NCI-H226 (cell line): ENCODE measurements around the gene SMAD6.

ENCODE experiments used
- DNase-seq: peaks from one replicate; pipeline ENCODE4 v3.0.0-alpha.2; 2015

The SMAD6 gene

DNA sequence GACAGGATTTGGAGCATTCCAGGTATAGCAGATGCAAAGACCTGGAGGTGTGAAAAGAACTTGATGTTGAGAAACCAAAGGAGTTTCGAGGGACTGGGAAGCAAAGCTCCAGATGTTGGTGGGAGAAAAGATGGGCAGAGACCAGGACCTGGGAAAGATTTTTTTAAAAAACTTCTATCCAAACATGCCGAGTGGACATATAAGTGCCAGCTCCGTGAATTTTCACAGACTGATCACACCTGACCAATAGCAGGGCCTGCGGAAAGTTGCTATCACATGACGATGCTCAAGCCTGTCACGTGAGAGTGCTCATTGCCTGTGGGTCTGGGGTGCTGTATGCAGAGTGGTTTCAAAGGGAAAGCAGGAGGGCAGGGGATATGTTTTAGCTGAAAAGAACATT, 19.9 kb downstream of the SMAD6 start:
- DNase-seq, result no peak

DNA sequence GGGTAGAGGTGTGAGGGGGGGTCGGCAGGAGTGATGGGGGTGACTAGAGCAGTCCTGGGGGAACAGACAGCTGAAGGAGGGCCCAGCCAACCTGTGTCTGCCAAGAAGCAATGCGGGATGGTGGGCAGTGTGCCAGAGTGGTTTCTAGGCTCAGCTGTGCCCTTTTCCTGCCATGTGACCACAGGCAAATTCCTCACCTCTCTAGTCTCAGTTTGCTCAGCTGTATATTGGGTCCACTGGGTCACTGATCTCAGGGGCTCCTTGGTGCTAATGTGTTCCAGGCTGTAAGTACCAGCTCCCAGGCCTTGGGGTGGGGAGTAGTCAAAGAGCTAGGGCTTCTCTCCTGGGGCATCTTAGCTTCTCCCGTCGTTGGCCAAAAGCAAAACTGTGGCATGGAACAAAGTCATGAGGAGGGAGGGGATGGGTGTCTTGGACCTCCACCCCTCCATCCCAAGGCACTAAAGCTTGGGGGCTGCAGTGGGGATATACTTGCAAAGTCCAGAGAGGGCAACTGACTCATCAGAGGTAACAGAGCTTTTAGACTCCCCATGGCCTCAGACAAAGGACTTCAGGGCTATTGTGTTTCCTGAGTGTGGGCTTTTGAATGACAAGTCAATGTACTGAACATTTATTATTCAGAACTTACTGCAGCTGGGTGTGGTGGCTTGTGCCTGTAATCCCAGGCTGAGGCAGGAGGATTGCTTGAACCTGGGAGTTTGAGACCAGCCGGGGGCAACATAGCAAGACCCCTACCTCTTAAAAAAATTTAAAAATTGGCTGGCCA, 20.9 kb downstream of the SMAD6 start:
- DNase-seq, result no peak

DNA sequence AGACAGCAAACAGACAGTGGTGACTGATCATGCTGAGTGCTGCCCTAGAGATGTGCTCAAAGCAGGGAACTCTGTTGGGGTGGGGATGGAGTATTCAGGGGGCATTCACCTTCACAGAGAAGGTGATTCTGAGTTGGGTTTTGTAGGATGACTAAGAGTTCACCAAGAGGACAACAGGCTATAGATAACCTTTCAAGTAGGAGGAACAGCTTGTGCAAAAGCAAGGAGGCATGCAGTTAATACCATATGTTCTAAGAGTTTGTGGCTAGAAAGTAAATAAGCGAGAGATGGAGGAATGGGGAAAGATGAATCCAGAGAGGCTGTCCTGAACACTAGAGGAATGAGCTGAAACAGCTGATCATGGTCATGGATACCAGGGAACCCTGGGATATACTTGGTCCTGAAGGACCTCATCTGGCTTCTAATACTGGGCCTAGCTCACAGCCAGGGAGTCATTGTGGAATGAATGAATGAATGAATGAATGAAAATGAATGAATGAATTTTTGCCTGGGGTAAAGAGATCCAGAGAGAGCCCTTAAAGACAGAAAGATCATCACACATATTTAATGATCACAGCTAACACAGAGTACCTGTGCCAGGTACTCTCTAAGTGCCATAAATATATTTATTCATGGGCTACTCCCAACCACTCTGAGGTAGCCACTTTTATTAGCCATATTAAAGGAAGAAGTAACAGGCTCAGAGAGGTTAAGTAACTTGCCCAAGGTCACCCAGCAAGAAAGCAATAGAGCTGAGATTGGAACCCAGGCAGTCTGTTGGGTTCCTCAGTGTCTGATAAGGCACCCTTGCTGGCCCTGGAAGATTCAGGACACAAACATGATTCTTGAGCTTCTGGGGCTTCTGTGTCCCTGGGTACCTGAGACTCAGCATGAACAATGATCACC, 22.0 kb downstream of the SMAD6 start:
- DNase-seq, result no peak

DNA sequence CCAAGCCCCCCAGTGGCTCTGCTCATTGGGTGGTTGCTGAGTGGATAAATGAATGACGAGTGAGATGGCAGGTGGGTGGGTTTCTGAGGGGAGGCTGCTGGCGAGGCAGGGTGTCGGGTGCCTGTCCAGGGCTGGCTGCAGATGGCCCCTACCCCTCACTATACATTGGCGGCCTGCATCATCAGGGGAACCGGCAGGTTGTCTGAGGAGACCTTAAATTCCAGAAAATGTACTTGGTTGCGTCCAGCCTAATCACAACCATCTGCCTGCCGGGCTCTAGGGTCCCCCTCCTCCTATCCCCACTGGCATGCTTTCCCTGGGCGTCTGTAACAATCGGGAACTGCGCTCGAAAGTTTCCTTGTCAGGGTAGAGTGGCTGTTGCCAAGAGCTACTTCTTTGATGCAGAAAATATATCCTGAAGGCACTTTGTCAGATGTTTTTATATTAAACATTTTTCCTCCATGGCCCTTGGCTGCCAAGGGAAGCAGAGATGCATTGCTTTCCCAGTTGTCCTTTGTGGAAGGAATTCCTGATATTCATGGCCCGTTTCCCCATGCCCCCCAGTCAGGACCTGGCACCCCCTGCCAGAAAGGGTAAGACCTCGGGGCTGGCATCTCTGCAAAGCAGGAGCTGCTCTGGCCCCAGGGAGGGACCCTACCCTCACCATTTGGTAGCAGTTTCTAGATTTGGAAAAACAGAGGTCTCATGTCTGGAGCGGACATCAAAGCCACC, 22.9 kb downstream of the SMAD6 start:
- no peak for DNase-seq

DNA sequence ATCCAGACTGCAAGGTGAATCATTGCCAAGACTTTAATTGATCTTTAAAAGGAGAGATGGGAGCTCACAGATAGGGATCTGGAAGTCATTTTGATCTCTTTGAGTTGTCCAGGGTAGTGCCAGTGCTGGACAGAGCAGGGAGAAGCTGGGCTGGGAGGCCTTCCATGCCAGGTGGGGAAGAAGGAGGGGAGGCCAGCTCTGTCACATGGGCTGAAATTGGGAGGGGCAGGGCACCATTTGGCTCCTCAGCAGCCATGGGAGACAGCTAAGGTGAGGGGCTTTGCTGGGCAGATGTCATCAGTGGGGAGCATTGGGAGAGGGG, 23.4 kb downstream of the SMAD6 start:
- DNase-seq, result no peak

DNA sequence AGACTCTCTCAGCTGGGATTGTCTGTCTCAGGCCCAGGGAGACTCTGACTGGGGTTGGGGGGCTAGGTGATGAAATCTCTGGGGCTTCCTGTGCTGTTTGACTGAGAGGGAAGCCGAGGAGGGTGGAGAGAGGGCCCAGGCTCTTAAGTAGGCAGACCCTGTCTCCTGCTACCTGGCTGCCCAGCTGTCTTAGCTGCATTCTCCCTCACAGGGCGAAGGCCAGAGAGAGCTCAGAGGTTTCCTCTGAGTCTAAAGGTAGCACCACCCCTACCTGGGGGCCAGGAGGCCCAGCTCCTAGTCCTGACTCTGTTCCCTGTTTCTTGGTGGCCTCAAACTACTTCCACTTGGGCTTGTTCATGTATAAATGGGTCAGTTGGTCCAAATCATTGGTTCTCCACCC, 24.4 kb downstream of the SMAD6 start:
- no peak for DNase-seq

DNA sequence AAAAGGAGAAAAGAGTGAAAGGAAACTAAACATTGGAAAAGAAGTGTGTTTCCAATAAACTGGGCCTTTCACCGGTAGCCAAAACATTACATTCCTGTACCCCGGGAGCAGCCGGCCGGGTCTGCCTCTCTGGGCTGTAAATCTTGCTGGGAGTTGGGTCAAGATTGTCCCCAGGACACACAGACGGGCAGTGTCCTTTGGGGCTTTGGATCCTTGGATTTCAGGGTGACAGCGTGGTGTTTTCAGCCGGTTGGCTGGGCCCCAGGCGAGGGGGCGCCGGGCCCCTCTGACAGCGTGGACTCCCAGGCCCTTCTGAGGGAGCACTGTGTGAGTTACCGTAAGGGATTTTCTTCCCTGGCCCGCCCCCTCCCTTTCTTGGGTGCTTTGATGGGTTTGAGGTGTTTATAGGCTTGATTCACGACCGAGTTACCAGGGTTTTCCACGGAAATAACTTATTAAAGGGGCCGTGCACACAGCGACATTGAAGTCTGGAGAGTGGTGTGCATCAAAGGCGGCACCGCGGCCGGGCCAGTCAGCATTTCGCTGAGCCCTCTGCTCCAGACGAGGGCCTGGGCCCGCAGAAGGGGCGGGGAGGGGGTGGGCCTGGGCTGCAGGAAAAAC, 27.4 kb downstream of the SMAD6 start:
- no peak for DNase-seq

DNA sequence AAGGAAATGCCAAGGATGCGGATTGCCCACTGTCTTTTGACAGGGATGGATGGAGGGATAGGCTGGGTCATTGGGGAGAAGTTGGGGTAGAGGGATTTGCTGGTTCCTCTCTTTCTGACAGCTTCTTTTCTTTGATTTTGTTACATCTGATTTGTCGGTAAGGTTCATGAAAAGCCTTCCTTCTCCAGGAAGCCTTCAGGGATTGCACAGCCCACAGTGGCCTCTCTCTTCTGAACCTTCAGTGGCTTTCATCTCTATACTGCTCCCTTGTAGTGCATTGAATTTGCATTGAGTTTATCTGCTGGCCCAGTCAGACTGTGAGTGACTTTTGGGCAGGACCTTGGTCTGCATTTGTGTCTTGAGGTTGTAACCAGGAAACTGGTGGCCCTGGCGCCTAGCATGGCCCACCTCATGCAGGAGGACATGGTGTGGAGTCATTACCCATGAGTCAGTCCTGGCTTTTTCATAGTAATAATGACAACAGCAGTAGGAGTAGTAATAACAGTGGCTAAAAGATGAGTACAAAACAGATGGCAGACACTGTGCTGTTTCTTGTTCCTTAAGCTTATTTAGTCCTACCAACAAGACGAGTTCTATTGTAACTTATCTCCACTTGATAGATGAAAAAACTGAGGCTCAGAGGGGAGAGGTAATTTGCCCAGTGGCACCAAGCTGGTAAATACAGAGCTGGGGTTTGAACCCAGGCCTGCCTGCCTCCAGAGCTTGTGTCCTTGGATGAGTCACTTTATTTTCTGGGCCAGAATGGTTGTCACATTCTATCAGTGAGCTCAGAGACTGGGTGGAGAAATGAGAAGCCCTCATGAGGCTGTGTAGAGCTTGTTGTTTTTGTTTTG, 28.4 kb downstream of the SMAD6 start:
- no peak for DNase-seq

DNA sequence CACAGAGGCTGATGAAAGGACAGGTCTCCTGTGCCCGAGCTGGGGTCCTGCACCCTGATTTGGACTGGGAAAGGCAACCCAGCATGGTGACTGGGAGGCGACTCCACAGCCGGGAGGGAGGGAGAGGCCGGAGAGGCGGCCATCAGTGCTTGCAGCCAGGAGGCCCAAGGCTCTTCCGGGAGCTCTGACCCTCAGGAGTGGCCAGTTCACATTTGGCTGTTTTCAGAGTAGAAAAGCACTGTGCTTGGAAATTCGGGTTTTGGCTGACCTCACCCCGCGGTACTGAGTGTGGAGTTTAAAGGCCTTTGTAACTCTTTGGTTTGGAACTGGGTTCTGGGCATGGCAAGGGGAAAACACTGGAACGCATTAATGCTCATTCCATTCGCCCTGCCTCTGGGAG, 31.9 kb downstream of the SMAD6 start:
- no peak for DNase-seq

DNA sequence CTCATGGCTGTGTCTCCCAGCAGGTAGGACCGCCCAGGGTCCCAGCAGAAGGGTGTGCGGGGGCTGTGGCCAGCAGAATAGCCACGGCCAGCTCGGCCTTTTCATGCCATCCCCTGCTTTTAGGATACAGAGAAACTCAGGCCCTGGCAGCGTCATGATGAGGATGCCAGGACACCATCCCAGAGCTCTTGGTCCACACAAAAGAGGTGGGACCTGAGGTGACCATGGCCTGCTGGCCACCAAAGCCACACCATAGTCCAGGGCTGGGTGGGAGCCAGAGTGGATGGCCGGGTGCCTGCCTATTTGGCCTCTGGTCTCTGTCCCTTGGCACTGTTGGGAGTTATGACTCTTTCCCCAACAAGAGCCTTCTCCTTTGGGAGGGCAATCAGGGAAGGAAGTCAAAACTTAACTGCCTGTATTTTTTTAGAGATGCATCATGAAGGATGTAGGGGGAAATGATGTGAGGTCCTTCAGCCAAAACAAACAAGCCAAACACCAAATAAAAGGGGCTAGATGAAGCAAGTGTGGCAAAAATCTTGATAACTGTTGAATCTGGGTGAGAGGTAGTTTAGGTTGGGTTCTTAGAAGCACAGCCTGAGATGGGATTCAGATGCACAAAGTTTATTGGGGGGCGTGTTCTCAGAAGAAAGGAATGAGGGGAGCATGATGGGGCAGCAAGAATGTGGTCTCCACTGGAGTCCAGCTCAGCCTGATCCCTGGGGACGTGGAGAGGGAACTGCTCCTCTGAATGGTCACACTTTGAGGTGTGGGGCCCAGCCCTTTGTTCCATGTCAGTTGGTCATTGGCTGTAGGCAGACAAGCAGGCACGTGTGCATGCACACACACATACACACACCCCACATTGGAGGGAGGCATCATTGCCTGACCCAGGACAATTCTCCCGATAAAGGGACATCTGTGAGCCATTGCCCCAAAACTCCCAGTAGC, 33.2 kb downstream of the SMAD6 start:
- DNase-seq, result no peak

DNA sequence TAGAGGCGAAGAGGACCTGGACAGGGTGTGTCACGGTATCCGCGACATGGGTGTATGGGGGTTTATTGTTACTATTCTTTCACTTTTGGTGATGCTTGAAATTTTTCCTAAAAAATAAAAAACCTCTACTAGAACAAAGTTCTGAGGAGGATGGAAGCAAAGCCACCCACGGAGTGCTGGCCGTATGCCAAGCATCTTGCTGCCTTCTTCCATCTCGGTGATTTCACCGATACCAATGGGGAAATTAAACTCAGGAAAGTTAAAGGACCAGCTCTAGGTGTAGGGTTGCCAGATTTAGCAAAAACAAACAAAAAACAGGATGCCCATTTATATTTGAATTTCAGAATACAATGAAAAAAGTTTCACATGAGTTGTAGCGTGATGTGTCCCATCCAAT, 33.9 kb downstream of the SMAD6 start:
- DNase-seq, result no peak

DNA sequence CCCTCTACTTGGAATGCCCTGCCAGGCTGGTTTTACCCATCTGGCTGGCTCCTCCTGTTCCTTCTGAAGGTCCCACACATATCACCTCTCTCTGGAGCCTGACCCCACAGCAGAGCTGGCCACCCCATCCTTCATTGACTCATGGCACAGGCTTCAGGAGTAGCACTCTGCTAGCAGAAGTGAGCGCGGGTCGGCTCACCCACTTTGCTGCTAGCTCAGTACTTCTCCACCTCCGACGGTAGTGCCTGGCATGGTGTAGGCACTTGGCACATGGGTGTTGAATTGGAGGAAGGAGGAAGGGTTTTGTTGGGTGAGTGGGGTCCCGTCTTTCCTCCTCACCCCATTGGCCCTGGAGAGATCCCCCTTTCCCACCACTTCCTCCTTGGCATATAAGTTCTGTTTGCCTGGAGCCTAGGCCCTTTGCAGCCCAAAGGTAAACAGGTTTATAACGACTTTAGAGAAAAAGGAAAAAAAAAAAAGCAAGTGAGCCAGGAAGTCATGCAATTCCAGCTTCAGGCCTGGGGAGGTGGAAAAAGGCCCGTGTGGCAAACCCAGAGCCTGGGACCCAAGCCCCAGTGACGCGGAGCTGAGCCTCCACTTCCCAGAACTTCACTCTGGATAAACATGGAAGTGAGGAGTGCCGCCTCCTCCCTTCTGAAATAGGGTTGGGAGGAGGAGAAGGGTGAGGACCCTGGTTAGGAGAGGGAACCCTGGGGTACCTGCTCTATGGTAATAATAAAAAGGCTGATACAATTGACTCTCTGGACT, 35.4 kb downstream of the SMAD6 start:
- DNase-seq, result no peak

DNA sequence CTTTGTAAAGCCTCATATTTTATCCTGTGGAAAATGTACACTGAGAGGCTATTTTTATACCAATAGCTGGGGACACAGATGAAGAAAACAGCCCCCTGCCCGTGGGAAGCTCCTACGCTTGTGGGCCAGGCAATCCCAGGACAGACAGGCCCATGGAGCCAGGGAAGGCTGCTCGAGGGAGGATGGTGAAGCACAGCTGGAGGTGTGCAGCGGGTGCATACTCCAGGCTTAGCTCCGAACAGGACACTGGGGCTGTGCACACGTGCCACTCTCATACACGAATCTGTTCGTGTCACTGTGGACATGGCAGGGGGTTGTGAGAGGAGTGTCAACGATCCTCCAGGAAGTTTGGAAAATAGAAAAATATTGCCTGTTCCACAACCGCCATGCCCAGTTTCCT, 36.1 kb downstream of the SMAD6 start:
- no peak for DNase-seq

DNA sequence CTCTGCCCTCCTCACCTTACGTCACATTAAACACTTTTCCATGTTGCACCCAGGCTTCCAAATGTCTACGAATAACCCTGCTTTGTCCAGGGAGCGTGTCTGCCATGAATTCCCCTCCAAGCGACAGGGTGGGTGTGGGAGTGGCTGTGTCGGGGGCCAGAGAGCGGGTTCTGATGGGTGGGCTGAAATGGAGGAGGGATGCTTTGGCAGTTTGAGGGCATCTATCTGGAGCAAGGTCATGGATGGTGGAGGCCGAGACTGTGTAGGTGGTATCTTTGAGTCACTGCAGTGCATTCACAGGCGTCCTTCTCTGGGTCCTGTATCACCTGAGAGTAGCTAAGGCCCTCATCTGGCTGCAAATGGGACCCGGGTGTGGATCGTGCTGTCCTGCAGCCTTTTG, 36.6 kb downstream of the SMAD6 start:
- DNase-seq, result no peak

DNA sequence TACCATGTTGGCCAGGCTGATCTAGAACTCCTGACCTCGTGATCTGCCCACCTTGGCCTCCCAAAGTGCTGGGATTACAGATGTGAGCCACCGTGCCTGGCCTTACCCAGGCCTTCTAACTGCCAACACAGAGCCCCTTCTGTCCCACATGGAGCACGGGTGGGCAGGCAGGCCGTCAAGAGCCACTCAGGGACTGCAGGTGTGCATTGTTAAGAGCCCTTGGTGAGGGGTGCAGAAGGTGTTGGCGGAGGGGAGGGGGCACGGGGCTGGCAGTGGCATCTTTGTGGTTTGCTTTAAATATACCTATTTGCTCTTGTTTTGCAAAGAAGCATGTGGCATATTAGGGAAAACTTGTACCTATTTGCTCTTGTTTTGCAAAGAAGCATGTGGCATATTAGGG, 37.3 kb downstream of the SMAD6 start:
- DNase-seq, result no peak

DNA sequence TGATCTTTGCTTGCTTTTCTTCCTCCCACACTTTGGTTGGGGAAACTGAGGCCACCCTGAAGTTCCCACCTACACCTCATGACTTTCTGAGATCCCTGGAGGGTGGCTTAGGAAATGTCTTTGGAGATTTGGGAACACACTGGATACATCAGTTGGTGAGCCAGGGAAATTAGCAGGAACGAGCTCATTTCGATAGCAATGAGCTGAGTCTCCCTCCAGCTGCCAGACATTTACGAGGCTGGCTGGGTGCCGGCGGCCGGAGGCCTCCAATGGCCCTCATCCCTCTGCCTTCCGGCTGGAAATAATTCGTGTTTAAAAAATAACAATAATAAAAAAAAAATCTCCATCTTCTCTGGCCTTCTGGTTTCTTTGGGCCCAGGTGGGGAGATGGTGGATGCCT, 38.8 kb downstream of the SMAD6 start:
- DNase-seq, result no peak

DNA sequence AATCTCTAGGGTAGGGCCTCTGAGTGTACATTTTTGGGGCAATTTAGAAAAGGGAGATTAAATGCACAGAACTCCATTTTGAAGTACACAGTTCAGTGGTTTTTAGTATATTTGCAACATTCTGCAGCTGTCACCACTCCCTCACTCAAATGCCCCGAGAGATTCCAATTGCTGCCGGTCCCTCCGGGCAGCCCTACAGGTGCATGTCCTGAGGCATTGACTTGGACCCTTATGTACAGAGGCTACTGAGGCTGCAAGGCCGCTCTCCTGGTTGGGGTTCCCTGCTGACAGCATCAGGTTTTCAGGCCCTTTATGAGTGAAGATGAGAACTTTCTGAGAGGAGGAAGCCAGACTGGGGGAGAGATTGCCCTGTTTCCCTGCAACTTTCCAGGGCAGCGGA, 39.6 kb downstream of the SMAD6 start:
- no peak for DNase-seq

DNA sequence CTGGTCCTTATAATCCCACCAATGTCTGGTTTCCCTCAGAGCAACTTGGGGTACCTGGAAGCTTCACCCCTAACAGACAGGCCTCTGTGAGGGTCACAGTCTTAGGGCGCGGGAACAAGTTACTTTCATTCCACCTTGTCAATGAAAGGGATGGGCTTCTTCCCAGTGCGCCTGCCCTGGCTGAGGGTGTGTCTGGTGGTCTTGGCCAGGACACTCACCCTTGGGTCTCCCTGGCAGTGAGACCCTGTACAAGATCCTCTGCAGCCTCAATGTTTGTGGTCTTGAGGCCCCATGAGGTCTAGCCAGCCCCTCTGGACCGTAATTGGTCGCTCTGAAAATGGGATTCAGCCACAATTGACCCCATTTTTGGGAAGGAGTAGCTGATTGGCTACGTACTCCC, 40.2 kb downstream of the SMAD6 start:
- DNase-seq, result no peak

DNA sequence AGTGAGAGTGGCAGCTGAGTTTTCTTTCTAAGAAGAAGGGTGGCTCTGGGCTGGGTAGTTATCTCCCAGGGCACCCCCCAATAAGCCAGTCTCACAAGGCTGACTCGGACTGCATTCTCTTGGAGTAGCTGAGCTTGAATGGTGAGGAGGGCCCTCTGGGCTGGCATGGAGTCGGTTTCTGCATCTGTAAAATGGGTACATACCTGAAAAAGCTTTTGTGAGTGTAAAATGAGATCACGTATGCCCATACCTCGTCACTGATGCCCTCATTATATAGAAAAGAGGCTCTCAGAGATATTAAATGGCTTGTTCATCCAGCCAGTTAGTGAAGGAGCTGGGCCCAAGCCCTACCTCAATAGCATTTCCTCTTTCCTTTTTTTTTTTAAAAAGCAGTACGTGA, 41.2 kb downstream of the SMAD6 start:
- no peak for DNase-seq
